Activated naive CD4-positive, alpha-beta T cell treated with anti-CD3 and anti-CD28 coated beads, Interleukin-2, amount 50 U/mL, for 16 hours (primary cell): ENCODE results near the gene HSD17B7.
"Not testable (repeated sequence)": the region's sequence is repeated elsewhere in the genome, so short reads cannot be mapped to it uniquely, and the experiment has no call there.

Source experiments
- DNase-seq: peaks from one replicate; pipeline ENCODE4 v3.0.0-alpha.2; 2020

Gene HSD17B7

DNA sequence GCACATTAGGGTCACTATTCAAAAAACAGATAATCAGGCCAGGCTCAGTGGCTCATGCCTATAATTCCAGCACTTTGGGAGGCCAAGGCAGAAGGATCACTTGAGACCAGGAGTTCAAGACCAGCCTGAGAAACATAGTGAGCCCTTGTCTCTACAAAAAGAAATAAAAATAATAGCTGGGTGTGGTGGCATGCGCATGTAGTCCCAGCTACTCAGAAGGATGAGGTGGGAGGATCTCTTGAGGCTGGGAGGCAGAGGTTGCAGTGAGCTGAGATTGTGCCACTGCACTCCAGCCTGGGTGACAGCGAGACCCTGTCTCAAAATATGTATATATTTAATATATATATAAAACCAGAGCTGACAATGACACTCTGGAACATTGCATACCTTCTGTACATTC is 21.9 kb downstream of the HSD17B7 start:
- not testable (repeated sequence) for DNase-seq

DNA sequence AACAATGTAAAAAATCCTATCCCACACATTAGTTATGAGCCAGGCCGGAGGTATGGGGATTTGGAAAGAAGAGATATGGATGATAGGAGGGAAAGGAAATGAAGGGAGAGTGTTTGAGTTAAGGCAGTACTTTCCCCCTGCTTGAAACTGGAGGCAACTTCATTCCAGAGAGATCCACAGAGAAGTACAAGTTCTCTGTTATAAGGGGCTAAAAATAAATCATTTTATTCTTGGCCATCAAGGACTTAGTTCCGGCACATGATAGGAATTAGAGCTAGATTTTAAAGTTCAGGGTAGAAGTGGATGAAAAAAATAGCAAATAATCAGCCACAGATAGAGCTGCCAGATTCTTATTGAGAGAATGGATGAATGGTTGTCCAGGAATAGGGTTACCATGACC is 27.6 kb downstream of the HSD17B7 start:
- DNase-seq: not testable (repeated sequence)

DNA sequence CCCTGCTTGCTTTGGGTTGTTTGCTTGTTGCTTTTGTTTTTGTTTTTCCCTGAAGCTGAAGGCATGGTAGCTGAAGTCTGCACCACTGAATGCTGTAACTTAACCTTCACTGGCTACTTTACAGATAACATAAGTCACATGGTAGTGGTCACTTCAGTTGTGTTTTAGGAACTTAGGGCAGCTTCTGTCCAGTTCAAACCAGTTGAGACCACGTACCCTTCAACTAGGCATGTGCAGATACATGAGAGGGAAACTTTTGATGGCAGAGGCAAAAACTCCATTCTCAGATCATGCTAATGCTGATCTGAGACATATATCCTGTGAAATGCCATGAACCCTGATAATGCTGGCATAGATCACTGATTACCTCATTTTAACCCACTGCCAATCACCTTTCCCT is 28.2 kb downstream of the HSD17B7 start:
- not testable (repeated sequence) for DNase-seq

DNA sequence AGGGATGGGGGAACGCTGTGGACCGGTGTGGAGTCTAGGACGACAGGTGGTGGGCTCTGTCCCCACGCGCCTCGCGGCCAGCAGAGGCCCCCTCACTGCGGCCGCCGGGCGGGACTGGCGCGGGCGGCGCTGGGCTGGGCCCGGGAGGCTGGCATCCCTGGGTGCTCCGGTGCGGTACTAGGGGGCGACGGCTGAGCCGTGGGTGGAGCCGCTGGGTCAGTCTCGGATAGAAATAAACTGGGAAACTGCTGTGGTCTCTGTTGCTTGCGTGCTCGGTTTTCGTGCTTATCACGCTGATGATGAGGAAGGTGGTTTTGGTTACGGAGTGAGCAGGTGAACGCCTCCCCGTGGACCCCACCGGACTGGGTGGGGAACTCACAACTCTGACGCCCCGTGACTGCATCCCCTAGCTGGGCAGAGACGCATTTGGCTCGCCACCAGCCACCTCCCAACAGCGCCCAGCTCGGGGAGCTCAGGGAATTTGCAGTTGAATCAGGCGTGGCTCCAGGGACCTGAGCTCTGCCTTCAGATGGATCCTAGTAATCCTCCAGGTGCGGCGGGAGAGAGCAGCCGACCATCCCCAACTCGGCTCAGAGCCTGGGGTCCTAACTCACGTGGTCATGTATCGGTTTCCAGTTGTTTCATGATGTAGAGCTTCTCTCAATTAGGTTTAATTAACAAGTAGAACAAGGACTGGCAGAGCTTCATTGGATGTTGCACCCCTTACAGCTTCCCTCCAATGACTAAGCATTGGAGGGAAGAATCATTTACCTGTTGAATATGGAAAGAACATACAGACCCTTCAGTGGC is 32.1 kb downstream of the HSD17B7 start:
- DNase-seq: no peak

DNA sequence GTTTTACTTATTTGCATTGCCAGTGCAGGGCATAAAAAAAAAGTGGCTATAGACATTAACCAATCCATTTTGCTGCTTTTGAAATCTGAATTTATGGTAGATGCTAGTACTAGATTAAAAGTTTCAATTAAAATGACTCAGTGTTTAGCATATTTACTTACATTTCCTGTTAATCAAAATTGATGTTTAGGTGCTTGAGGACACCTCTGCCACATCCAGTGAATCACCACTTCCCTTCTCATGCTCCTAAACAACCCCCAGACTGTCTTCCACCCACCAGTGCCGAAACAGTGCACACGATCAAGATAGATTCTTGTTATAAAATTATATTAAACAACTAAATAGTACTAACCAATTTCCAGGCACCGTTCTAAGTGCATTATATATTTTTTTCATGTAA is 32.7 kb downstream of the HSD17B7 start:
- DNase-seq: no peak

DNA sequence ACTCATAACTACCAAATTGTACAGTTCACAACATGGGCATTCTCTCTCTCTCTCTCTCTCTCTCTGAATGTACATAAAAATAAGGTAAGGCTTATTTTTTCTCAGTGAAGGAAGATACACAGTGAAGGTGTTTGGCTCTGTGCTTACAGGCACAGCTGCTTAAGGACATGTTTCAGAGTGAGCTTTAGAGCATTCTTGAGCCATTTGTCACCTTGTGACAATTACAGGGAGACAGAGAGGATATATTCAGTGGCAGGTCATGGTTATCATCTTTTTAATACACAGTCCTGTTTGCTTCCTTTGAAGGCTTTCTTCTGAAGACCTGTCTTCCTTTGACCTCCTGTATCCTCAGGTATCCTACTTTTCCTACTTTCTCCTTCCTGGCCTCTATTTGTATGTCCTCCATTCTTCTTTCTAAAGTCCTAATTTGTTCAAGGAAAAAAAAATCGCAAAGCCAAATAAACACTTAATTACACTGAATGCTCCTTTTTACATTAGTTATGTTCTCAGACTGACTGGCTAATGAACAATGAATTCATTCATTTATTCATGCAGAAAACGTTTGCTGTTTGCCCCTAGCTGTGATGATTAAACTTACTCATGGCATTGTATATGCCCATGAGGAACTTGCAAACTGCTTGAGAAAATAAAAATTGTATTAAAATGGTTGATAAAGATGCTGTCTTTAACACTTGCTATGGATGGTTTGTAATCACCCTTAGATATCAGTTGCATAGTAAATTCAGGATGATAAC is 33.4 kb downstream of the HSD17B7 start:
- DNase-seq: no peak

DNA sequence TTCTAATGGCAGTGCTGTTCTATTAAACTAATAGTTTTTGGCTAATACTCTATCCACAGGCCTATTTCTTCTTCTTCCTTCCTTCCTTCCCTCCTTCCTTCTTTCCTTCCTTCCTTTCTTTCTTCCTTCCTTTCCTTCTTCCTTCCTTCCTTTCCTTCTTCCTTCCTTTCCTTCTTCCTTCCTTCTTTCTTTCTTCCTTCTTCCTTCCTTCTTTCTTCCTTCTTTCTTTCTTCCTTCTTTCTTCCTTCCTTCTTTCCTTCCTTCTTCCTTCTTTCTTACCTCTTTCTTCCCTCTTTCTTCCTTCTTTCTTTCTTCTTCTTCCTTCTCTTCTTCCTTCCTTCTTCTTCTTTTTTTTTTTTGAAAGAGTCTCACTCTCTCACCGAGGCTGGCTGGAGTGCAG is 38.8 kb downstream of the HSD17B7 start:
- no peak for DNase-seq

DNA sequence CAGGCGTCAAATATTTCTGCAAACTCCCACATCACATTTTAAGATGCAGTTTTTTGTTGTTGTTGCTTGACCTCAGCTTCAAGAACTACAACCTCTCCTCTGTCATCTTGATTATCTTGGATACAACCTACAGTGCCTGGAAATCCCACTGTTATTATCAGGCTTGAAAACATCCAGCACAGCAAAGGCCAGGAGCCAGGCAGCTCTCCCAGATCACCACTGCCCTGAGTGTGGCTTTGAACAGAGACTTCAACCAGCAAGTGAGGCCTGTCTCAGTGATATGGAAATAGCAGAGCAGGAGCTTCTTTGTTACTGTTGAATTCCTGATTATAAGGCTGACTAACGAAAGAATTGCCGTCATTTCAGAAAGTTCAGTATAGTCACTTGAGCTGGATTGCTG is 42.0 kb downstream of the HSD17B7 start:
- DNase-seq: no peak

DNA sequence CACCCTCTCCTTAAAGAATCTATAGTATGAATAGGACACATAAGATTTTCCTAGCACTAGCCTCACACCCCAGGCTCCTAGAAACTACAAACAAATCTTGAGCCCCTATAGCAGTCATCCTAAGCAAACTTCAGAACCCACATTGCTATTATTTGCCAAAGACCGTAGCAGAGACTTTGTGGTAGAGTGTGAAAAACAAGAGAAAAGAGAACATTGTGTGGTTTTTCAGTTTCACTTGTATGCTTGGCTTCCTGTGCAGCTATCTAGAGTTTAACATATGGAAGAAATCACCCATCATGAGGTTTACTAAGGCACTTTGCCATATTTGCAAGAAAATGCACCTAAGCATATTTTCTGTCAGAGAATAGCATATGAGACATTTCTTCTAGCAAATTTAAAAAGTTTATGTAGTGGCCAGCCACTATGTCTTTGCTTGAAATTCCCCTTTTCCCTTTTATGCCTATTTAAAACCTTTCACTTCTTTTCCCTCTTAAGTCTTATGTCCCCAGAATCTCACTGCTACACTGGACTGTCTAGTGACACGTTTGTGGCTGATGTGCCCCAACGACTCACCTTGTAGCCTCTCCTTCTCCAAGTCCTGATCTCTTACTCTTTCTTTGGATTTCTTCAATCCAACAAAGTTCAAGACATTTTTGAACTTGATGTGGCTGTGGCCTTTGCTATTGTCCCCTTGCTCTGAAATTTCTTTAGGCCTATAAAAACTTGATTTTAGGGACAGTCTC is 44.8 kb downstream of the HSD17B7 start:
- DNase-seq: no peak

DNA sequence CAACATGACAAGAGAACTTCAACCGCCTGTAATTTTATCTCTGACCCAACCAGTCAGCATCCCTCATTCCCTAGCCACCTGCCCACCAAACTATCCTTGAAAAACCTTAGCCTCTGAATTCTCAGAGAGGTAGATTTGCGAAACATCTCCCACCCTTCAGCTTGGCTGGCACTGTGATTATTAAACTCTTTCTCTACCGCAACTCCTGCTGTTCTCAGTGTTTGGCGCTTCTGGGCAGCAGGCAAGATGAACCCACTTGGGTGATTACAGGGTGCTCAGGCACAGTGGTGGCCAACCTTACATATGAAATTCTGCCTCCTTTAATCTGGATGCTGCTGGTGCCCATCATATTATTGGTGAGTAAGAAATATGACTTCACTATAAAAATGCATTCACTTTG is 48.4 kb downstream of the HSD17B7 start:
- DNase-seq: no peak

DNA sequence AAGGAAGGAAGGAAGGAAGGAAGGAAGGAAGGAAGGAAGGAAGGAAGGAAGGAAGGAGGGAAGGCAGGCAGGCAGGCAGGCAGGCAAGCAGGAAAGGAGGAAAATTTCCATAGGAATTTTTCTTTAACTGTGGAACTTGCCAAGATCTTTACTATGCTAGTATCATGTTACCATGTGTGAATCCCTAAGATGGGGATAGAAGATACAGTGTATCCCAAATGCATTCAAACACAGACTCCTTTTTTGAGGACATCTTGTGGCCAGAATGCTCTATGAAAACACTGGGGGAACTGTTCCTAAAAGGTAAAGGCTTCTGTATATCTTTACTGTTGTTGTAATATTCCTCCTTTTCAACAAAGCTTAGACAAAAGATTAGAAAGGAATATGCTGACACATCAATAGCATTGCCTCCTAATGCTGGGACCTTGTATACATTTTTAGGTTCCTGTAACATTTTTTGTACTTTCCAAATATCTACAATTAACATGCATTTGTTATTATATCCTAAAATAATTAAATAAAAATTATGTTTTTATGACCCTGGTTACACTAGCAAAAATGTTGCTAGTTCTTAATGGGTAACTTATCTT is 49.8 kb downstream of the HSD17B7 start:
- no peak for DNase-seq

DNA sequence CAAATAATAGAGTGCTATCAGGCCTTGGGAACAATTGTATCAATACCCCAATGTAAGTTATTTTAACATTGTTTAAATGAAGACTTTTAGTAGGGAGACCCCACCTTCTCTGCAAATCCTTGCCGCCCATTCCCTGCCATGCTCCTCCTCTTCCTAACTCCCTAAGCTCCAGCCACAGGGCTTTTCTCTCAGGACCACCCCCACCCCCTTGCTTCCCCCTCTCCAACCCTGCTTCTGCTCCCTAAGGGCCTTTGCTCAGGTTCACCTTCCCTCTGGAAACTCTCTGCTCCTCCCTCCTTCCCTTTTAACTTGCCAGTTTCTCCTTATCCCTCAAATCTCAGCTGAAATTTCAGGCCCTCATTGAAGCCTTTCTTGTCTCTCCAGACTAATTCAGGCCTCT is 53.7 kb downstream of the HSD17B7 start:
- DNase-seq: no peak

DNA sequence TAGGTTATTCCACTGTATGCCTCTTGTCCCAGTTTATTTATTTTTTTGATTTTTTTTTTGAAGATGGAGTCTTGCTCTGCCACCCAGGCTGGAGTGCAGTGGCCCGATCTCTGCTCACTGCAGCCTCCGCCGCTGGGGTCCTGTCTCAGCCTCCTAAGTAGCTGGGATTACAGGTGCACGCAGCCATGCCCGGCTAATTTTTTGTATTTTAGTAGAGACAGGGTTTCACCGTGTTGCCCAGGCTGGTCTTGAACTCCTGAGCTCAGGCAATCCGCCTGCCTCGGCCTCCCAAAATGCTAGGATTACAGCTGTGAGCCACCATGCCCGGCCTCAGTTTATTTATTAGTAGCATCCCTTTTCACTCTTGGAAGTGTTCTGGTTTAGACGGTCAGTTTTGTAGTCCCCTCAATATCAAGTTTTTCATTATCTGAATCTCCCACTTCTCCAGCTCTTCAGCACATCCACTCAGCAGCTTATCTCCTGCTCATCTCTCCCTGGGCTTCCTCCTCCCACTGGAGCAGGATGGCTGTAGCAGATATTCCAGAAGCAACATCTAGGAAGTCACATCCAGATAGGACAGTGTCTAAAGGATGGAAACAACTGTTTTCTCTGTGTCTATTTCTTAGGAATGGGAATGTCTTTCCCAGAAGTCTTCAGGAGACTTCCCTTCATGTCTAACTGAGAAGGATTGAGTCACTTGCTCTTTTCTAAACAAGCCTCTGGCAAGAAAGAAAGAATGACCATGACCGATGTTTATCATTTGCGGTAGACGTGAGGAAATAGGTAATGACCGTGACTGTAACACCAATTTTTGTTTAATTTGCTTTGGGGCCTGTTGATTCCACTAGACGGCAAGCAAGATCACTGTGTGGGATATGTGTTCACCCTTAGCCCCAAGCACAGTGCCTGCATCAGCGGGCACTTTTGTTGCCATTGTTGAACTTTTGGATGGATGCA is 56.0 kb downstream of the HSD17B7 start:
- DNase-seq: no peak

DNA sequence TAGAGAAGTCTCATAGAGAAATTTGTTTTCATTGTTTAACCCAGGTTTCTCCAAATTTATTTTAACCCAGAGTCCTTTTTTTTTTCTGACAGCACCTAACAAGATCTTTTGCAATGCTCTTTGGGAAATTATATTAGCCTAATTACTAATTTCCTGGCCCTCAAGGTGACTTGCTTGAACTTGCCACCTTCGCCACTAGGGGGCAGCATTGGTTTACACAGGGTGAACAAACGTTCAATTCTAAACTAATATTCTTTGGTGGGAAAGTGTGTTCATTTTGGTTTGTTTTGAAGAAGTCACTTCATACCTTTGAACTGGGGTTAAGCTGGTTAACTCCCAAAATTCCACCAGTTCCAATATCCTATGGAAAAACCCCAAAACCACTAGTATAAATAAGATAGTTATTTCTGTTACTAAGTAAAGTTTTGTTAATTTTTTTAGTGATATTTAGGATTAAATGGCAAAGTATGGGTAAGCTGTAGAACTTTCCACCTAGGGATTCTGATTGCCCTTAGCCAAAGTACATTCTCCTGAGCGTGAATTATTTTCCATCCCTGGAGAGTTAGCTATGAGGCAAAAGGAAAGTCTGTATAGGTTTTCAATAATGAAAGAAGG is 57.4 kb downstream of the HSD17B7 start:
- peak; percentile 80 for DNase-seq

DNA sequence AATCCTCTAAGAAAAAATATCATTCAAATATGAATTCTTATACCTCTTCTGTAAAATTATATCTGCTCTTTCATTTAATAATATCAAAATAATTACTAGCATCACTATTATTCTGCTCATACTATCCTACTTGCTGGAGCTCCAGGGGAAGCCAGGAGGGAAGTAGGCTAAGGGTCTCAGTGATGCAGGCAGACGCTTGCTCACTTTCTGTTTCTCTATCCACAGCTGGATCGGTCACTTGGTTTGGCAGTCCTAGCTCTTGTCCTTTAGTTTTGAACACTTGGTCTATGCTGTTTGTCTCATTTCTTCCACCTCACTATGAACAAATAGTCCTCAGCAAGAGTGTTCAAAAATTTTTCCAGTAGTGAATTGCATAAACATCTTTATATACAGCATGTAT is 59.2 kb downstream of the HSD17B7 start:
- no peak for DNase-seq

DNA sequence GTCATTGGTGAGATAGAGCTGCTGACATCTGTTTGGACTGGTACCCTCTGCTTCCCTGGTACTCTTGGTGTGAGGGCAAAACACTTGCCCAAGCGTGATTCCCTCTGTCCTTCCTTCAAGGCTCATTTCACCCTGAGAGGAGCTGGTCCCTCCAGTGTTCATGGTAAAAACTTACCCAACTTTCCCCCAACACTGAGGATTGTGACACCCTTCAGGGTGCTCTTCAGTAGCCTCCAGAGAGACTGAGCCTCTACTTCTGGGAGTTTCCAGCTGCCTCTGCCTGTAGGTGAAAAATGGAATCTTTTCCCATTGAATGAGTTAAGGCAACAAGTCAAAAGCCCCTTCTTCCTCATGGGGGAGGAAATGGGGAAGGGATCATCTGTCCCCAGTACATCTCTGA is 60.8 kb downstream of the HSD17B7 start:
- DNase-seq: no peak

DNA sequence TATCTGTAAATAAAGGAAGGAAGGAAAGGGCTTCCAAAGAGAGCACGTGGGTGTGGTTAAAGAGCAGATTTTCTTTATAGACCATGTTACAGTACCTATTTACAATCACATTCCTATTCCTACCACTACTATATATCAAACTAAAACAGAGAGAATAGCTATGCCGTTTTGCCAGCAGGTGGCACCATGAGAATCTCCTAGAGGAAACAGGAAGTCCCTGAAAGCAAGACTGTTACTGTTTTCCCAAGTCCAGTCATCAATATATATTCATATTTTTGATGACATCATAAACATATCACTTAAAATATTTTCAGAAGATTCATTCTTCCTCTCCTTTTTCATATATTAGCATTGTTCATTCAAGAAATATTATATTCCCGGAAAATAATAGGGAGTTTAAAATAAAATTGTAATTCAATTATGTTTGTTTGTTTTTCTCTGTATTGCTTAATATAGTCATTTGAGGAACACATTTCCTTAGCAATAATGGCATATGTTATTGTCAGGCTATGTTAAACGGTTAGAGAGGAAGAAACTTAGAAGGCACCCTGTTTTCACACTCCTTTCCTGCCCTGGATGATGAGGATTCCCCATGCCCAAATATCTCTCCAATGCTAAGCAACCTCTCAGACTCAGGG is 63.9 kb downstream of the HSD17B7 start:
- DNase-seq: peak; percentile 48

DNA sequence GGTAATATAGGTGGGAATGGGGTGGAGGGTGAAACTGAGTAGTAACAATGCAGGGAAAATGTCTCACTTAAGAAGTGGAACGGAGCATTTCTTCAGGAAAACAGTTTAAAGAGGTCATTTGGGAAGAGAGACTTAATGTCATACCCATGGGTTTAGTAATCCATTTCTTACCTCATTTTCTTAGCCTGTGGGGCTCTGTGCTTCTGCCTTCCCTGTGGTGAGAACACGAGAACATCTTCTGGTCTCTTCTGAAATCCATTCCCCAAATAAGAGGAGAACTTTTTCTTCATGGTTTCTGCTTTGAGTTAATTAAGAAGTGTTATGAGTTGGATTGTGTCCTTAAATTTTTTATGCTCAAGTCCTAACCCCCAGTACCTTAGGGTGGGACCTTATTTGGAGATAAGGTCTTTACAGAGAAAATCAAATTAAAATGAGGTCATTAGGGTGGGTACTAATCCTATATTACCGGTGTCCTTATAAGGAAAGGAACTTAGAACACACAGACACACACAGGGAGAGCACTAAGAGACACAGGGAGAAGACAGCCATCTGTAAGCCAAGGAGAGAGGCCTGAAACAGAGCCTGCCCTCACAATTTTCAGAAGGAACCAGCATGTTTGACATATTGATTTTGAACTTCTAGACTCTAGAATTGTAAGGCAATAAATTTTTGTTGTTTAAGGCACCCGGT is 65.1 kb downstream of the HSD17B7 start:
- no peak for DNase-seq

DNA sequence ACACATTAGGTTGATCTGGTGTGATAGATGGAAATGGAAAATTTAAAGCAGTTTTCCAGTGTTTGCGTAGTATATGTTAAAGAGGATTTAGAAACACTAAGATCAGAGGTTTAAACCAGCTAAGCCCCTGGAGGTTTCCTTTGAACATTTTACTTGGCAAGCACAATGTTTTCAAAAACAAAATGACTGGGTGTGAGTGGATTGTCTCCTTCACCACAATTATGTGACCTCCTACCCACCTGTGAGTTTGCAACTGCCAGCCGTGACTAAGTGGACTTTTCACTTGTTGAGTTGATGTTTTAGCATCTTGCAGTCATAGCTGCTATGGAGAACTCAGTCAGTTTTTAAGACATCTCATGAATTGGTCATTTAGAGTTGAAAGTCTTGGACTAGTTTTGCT is 65.8 kb downstream of the HSD17B7 start:
- no peak for DNase-seq

DNA sequence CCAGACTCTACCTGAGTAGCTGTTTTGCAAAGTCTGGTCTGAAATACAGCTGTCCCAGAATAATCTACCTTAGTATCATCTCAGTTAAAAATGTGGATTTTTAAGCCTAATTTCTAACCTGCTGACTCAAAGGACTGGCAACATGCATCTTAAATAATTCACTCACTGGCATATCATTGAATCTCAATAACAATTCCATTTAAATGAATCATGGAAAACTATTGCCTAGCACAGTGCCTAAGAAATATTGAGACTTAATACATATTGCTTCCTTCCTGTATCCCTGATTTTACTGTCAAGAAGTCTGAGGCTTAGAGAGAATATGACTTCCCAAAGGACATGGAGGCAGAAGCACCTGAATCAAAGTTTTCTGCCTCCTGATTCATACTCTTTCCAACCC is 67.3 kb downstream of the HSD17B7 start:
- DNase-seq: no peak

DNA sequence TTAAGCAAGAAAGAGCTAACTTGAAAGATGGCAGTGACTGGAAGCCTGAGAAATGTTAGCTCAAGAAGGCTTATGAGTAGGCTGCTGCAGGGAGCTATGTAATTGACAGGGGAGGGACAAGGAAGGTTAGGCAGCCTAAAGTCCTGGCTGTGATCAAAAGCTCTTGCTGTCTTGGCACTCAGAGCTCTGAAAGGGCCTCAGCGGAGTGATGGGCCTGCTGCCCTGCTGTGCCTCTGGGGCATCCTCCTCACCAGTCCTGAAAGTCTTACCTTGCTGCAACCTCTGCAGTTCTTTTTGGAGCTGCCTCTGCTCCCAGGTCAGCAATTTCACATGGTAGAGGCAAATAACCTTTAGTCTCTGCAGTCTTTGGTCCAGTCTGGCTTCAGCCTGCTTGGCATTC is 68.7 kb downstream of the HSD17B7 start:
- DNase-seq: no peak
